Neural progenitor cell (in vitro differentiated cells): ENCODE data around the gene BTBD6.

Experiments used
- CTCF ChIP-seq: fragments of 200-600 bp; sonication (generic); IDR thresholded peaks from 2 replicates; pipeline ENCODE4 v1.5.1; 2017; ENCODE audit warnings: antibody characterized with exemption, mild to moderate bottlenecking
- EZH2 ChIP-seq: fragments of 200-600 bp; sonication (generic); IDR thresholded peaks from 2 replicates; pipeline ENCODE4 v1.6.1; 2017; ENCODE audit warnings: antibody characterized with exemption, mild to moderate bottlenecking, moderate library complexity
- EZH2phosphoT487 ChIP-seq: fragments of 200-600 bp; sonication (generic); IDR thresholded peaks from 2 replicates; pipeline ENCODE4 v1.6.1; 2017; ENCODE audit warnings: antibody characterized with exemption

- TF ChIP-seq CTCF = no peak
- TF ChIP-seq EZH2phosphoT487 = no peak
- TF ChIP-seq EZH2 = no peak
These were observed 12.6 kb downstream of the BTBD6 start for GRCh38 chr14:105260959-105261358.
